ENCODE measurements around the gene PTPRN2.
"Not testable (repeated sequence)": the region's sequence is repeated elsewhere in the genome, so short reads cannot be mapped to it uniquely, and the experiment has no call there.

Gene PTPRN2

DNA sequence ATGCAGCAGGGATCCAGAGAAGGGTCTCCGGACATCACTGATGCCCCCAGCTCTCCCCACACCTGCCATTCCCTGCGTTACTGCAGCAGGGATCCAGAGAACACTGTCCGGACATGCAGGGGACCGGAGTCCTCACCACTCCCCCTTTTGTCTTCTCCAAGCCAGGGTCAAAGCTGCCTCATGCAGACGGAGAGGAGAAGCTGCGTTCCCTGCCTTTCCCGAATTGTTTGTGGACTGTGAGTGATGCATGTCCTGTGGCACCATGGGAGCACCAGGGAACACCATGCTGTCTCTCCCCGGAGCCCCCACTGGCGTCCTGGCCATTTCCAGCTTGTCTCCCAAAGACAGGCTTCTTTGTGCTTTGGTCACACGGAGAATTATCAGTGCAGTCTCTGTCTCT lies 599.7 kb downstream of the PTPRN2 start:
- no peak overlapping the region for H3K27ac Mint-ChIP-seq
- H3K36me3 Mint-ChIP-seq: no peaks in the 10 kb centered on the region
- H3K27me3 Mint-ChIP-seq: no peaks in the 10 kb centered on the region
- CTCF ChIA-PET: no interaction called here
- H3K4me3 Mint-ChIP-seq: no peak overlapping the region
- no peaks in the 10 kb centered on the region for H3K4me1 Mint-ChIP-seq
- H3K9me3 Mint-ChIP-seq: peaks cover 2% of the 10 kb centered on the region
- DNase-seq: no peak

DNA sequence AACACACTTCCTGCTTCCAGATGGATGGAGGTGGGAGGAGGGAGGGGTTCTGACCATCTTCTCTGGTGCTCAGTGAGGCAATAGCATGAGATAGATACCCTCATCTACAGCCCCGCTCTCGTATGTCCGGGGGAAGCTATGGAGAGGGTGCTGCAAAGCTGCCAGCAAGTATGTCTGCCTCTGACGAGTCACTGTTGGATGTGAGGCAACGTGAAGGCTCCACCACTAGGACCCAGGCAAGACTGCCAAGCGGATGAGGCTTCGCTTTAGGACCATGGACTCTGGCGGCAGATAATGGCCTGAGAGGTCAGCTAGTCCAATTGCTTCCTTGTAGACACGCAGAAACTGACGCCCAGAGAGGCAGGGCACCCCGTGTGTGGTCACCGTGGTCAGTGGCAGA lies 601.6 kb downstream of the PTPRN2 start:
- H3K36me3 Mint-ChIP-seq: no peaks in the 10 kb centered on the region
- CTCF ChIA-PET: no interaction called here
- no peaks in the 10 kb centered on the region for H3K4me1 Mint-ChIP-seq
- H3K27ac Mint-ChIP-seq: no peak overlapping the region
- DNase-seq: no peak
- H3K4me3 Mint-ChIP-seq: no peak overlapping the region
- H3K27me3 Mint-ChIP-seq: no peaks in the 10 kb centered on the region
- H3K9me3 Mint-ChIP-seq: peaks cover 2% of the 10 kb centered on the region

DNA sequence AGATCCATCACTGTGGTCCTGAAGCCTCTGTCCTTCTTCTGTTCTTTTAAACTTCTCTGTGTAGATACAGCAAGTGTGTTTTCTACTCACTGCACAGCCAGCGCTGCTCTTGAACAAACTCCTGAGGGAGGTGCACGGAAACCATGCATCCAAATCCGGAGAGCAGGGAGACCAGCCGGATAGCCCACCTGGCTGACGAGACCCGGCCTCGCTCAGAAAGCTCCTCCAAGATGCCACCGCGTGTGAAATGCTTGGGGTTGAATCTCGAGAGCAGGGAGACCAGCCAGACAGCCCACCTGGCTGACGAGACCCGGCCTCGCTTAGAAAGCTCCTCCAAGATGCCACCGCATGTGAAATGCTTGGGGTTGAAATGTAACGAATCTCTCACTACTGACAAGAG lies 602.0 kb downstream of the PTPRN2 start:
- H3K27ac Mint-ChIP-seq: no peak overlapping the region
- DNase-seq: no peak
- CTCF ChIA-PET: no interaction called here
- no peaks in the 10 kb centered on the region for H3K36me3 Mint-ChIP-seq
- no peaks in the 10 kb centered on the region for H3K4me1 Mint-ChIP-seq
- no peaks in the 10 kb centered on the region for H3K27me3 Mint-ChIP-seq
- peaks cover 2% of the 10 kb centered on the region for H3K9me3 Mint-ChIP-seq
- no peak overlapping the region for H3K4me3 Mint-ChIP-seq

- CTCF ChIA-PET: no interaction called here
- Mint-ChIP-seq H3K4me1 (no peaks in the 10 kb centered on the region), H3K27ac (no peak overlapping the region), H3K9me3 (peaks cover 2% of the 10 kb centered on the region), H3K4me3 (no peak overlapping the region), H3K27me3 (no peaks in the 10 kb centered on the region), H3K36me3 (no peaks in the 10 kb centered on the region)
- DNase-seq: no peak
Observed at GRCh38 chr7:157984423-157985163, 603.0 kb downstream of the PTPRN2 start.

DNA sequence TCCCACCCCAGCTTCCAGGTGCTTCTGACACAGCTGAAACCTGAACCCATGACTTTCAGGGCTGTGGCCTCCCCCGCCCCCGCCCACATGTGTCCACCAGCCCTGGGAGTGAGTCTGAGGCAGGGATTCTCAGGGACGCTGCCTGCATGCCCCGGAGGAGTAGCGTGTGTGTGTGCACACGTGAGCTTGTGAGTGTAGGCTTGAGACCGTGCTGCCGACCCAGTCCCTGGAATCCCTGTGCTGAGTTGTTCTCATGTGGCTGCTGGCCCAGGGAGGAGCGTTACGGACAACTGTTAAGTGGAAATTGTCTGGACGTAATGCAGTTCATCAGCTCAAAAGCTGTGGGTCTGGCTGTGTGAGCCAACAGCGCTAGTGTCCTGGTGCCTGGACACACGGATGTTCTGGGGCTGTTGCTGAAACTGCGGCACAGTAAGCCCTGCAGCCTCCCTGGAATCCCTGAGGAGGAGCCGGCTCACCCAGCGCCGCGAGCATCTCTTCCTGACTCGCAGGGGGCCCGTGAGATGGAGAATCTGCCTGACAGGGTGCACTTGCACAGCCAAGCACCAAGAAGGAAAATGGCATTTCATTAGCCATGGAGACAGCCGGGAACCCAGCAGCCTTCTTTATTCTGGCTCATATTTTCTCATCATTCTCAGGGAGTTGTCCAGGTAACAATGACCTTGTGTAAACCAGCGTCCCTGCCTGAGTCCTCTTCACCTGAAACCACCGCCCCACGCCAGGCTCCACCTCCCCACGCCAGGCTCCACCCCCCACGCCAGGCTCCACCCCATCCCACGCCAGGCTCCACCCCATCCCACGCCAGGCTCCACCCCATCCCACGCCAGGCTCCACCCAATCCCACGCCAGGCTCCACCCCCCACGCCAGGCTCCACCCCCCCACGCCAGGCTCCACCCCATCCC lies 603.9 kb downstream of the PTPRN2 start:
- H3K4me3 Mint-ChIP-seq: no peak overlapping the region

GRCh38 chr7:157981778-157982177 lies 605.8 kb downstream of the PTPRN2 start:
- no peaks in the 10 kb centered on the region for H3K27me3 Mint-ChIP-seq
- no peak overlapping the region for H3K27ac Mint-ChIP-seq
- no peak for DNase-seq
- H3K4me3 Mint-ChIP-seq: no peak overlapping the region
- CTCF ChIA-PET: no interaction called here
- no peaks in the 10 kb centered on the region for H3K36me3 Mint-ChIP-seq
- H3K9me3 Mint-ChIP-seq: peaks cover 2% of the 10 kb centered on the region
- no peaks in the 10 kb centered on the region for H3K4me1 Mint-ChIP-seq

More for the DNA sequence above, 603.9 kb downstream of the PTPRN2 start:
- Mint-ChIP-seq H3K27ac (no peak overlapping the region), H3K9me3 (peaks cover 2% of the 10 kb centered on the region), H3K4me1 (no peaks in the 10 kb centered on the region), H3K36me3 (no peaks in the 10 kb centered on the region), H3K27me3 (no peaks in the 10 kb centered on the region)
- CTCF ChIA-PET: no interaction called here
- no peak for DNase-seq

DNA sequence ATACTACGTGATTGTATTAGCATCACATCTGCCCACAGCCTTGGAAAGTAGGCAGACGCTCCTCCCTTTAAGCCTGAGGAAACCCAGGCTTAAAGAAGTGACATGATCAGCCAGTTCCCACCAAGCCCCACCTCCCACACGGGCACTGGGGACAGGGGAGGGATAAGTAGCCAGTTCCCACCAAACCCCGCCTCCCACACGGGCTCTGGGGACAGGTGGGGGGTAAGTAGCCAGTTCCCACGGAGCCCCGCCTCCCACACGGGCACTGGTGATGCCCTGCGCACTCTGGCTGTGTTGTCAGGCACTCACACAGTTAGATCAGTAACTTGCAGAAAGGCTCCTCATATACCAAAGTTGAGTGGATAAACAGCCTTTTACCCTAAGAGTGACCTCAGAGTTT lies 606.8 kb downstream of the PTPRN2 start:
- Mint-ChIP-seq H3K27ac (no peak overlapping the region), H3K4me1 (no peaks in the 10 kb centered on the region)

DNA sequence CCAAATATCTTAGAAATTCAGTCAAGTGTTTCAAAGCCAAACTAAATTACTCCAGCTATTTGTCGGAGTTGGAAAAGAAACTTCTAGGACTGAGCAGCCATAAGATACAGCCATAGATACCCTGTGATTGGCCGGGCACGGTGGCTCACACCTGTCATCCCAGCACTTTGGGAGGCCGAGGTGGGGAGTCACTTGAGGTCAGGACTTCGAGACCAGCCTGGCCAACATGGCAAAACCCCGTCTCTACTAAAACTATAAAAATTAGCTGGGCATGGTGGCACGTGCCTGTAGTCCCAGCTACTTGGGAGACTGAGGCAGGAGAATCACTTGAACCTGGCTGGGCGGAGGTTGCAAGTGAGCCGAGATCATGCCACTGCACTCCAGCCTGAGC lies 607.3 kb downstream of the PTPRN2 start:
- DNase-seq, H3K27me3 Mint-ChIP-seq, CTCF ChIA-PET, H3K4me3 Mint-ChIP-seq, H3K4me1 Mint-ChIP-seq, H3K36me3 Mint-ChIP-seq, H3K27ac Mint-ChIP-seq, H3K9me3 Mint-ChIP-seq: not testable (repeated sequence)

More for the DNA sequence above, 606.8 kb downstream of the PTPRN2 start:
- H3K36me3 Mint-ChIP-seq: no peaks in the 10 kb centered on the region
- H3K27me3 Mint-ChIP-seq: no peaks in the 10 kb centered on the region
- H3K4me3 Mint-ChIP-seq: no peak overlapping the region
- no peak for DNase-seq
- peaks cover 2% of the 10 kb centered on the region for H3K9me3 Mint-ChIP-seq
- CTCF ChIA-PET: no interaction called here

GRCh38 chr7:157979636-157980340 lies 607.8 kb downstream of the PTPRN2 start:
- H3K27me3 Mint-ChIP-seq: no peaks in the 10 kb centered on the region
- H3K36me3 Mint-ChIP-seq: no peaks in the 10 kb centered on the region
- no peak overlapping the region for H3K27ac Mint-ChIP-seq
- no peak overlapping the region for H3K4me3 Mint-ChIP-seq
- H3K9me3 Mint-ChIP-seq: peaks cover 11% of the 10 kb centered on the region
- no peak for DNase-seq
- no peaks in the 10 kb centered on the region for H3K4me1 Mint-ChIP-seq
- CTCF ChIA-PET: no interaction called here

DNA sequence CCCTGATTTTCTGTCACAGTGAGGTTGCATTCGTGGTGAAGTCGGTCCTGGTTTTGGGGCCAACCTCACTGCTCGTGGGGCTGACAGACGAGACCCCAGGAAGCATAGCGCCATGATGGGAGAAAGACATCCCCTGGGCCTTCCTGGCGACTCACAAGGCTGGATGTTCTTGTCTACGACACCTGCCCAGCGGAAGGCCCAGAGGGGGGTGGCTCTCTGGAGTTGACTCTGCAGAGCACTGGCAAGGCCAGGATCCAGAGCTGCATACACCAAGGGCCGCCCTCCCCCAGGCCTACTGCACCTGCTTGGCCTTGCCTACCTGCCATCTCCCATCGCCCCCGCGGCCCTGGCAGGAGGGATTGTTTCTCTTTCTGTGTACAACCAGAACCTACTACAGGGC lies 608.9 kb downstream of the PTPRN2 start:
- Mint-ChIP-seq H3K27me3 (no peaks in the 10 kb centered on the region), H3K4me1 (no peaks in the 10 kb centered on the region), H3K9me3 (peaks cover 18% of the 10 kb centered on the region), H3K36me3 (no peaks in the 10 kb centered on the region), H3K27ac (no peak overlapping the region), H3K4me3 (no peak overlapping the region)
- CTCF ChIA-PET: interaction anchor here (1.6 kb wide), 1 partner anchor 11 kb away, joined by 3 read pairs; no protein-coding TSS in a partner anchor
- DNase-seq: no peak

- no peaks in the 10 kb centered on the region for H3K4me1 Mint-ChIP-seq
- CTCF ChIA-PET: interaction anchor here (1.6 kb wide), 1 partner anchor 10 kb away, joined by 3 read pairs; no protein-coding TSS in a partner anchor
- H3K36me3 Mint-ChIP-seq: no peaks in the 10 kb centered on the region
- peaks cover 23% of the 10 kb centered on the region for H3K9me3 Mint-ChIP-seq
- no peak overlapping the region for H3K4me3 Mint-ChIP-seq
- H3K27me3 Mint-ChIP-seq: no peaks in the 10 kb centered on the region
- DNase-seq: no peak
- H3K27ac Mint-ChIP-seq: no peak overlapping the region
Observed at GRCh38 chr7:157977717-157978496, 609.7 kb downstream of the PTPRN2 start.

DNA sequence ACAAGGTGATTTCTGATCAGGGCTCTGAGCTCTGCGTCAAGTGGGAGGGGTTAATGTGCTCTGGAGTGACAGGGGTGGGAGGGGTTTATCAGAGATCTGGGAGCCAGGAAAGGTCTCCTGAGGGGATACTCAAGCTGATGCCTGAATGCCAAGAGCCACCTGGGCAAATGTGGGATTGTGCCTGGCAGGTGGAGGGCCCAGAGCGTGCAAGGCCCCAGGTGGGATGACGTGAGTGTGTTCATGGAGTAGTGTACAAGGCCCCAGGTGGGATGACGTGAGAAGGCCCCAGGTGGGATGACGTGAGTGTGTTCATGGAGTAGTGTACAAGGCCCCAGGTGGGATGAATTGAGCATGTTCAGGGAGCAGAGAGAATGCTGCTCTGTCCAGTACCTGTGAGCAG lies 610.3 kb downstream of the PTPRN2 start:
- DNase-seq: no peak
- CTCF ChIA-PET: interaction anchor here (1.6 kb wide), 1 partner anchor 10 kb away, joined by 3 read pairs; no protein-coding TSS in a partner anchor
- Mint-ChIP-seq H3K4me3 (no peak overlapping the region), H3K27ac (no peak overlapping the region), H3K27me3 (no peaks in the 10 kb centered on the region), H3K36me3 (no peaks in the 10 kb centered on the region), H3K4me1 (no peaks in the 10 kb centered on the region), H3K9me3 (peaks cover 23% of the 10 kb centered on the region)

- Mint-ChIP-seq H3K36me3 (no peaks in the 10 kb centered on the region), H3K9me3 (peaks cover 32% of the 10 kb centered on the region), H3K27me3 (no peaks in the 10 kb centered on the region), H3K4me3 (no peak overlapping the region), H3K27ac (no peak overlapping the region), H3K4me1 (no peaks in the 10 kb centered on the region)
- CTCF ChIA-PET: no interaction called here
- DNase-seq: no peak
Observed at GRCh38 chr7:157976406-157976805, 611.2 kb downstream of the PTPRN2 start.

Data from activated naive CD4-positive, alpha-beta T cell treated with anti-CD3 and anti-CD28 coated beads, Interleukin-2, amount 10 ng/mL, durations not matched to agents 7 days and 5 days (primary cell).